ENCODE results near the gene MARS1.
A peak's percentile ranks its signal among the peaks of the same experiment; 100 is the strongest.
"Not testable (repeated sequence)": the region's sequence is repeated elsewhere in the genome, so short reads cannot be mapped to it uniquely, and the experiment has no call there.

The MARS1 gene

GRCh38 chr12:57487597-57488401 is at the start of gene MARS1:
TSS of gene MARS1 (plus strand) at chr12:57488068. CDS start at chr12:57488091, 23 bp downstream.
- Mint-ChIP-seq H3K27me3 (no peaks in the 10 kb centered on the region), H3K36me3 (ENCODE audit: low read depth) (peaks cover 50% of the 10 kb centered on the region), H3K4me3 (peak within 1 kb of the TSS; percentile 90), H3K27ac (peak within 1 kb of the TSS; percentile 90), H3K9me3 (no peaks in the 10 kb centered on the region), H3K4me1 (ENCODE audit: low read depth) (peaks cover 48% of the 10 kb centered on the region)

DNA sequence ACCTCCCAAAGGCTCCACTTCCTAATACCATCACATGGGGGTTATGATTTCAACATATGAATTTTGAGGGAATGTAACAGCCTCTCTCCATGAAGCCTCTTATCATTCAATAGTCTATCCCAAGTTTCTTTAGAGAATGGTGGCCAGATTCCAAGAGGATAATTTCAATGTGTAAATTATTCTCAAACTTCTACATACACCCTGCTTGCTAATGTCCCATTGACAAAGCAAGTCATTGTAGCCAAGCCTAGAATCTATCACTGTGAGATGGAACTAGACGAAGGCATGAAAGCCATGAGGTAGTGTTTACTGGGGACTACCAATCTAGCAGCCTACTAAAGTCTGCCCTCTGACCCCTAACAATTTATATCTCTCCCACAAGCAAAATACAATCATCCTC is 49.5 kb upstream of the MARS1 start:
- H3K4me3 Mint-ChIP-seq = no peak overlapping the region
- peaks cover 7% of the 10 kb centered on the region for H3K9me3 Mint-ChIP-seq
- no peak overlapping the region for H3K27ac Mint-ChIP-seq
- H3K4me1 Mint-ChIP-seq (ENCODE audit: low read depth) = peaks cover 6% of the 10 kb centered on the region
- peaks cover 7% of the 10 kb centered on the region for H3K27me3 Mint-ChIP-seq
- peaks cover 3% of the 10 kb centered on the region for H3K36me3 Mint-ChIP-seq (ENCODE audit: low read depth)

GRCh38 chr12:57439762-57440266 is 48.1 kb upstream of the MARS1 start:
- Mint-ChIP-seq H3K4me1 (ENCODE audit: low read depth) (peaks cover 6% of the 10 kb centered on the region), H3K27me3 (peaks cover 7% of the 10 kb centered on the region), H3K4me3 (no peak overlapping the region), H3K36me3 (ENCODE audit: low read depth) (peaks cover 3% of the 10 kb centered on the region), H3K9me3 (peaks cover 7% of the 10 kb centered on the region), H3K27ac (no peak overlapping the region)

DNA sequence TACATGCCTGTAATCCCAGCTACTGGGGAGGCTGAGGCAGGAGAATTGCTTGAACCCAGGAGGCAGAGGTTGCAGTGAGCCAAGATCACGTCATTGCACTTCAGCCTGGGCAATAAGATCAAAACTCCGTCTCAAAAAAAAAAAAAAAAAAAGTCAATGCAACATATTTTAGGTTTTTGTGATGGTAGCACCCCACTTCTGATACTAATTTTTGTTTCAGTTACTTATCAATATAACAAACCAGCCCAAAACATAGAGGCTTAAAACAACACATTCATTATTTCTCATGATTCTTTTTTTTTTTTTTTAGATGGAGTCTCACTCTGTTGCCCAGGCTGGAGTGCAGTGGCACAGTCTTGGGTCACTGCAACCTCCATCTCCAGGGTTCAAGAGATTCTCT is 46.5 kb upstream of the MARS1 start:
- H3K9me3 Mint-ChIP-seq; H3K36me3 Mint-ChIP-seq (ENCODE audit: low read depth); H3K27me3 Mint-ChIP-seq; H3K27ac Mint-ChIP-seq; H3K4me1 Mint-ChIP-seq (ENCODE audit: low read depth); H3K4me3 Mint-ChIP-seq: not testable (repeated sequence)

GRCh38 chr12:57441846-57442427 is 45.9 kb upstream of the MARS1 start:
- H3K4me3 Mint-ChIP-seq = no peak overlapping the region
- peaks cover 7% of the 10 kb centered on the region for H3K27me3 Mint-ChIP-seq
- H3K4me1 Mint-ChIP-seq (ENCODE audit: low read depth) = no peaks in the 10 kb centered on the region
- peaks cover 7% of the 10 kb centered on the region for H3K9me3 Mint-ChIP-seq
- no peak overlapping the region for H3K27ac Mint-ChIP-seq
- H3K36me3 Mint-ChIP-seq (ENCODE audit: low read depth) = peaks cover 3% of the 10 kb centered on the region

DNA sequence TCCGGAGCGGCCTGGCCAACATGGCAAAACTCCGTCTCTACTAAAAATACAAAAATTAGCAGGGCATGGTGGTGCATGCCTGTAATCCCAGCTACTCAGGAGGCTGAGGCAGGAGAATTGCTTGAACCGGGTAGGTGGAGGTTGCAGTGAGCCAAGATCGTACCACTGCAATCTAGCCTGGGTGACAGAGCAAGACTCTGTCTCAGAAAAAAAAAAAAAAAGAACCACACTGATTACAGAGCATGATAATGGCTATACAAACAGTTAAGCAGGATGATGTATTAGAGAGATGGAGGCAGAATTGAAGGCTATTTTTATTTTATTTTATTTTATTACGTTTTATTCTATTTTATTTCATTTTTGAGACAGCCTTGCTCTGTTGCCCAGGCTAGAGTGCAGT is 43.5 kb upstream of the MARS1 start:
- not testable (repeated sequence) for H3K27me3 Mint-ChIP-seq; H3K27ac Mint-ChIP-seq; H3K4me1 Mint-ChIP-seq (ENCODE audit: low read depth); H3K4me3 Mint-ChIP-seq; H3K36me3 Mint-ChIP-seq (ENCODE audit: low read depth); H3K9me3 Mint-ChIP-seq

- H3K4me1 Mint-ChIP-seq (ENCODE audit: low read depth) = no peaks in the 10 kb centered on the region
- peaks cover 7% of the 10 kb centered on the region for H3K9me3 Mint-ChIP-seq
- H3K27ac Mint-ChIP-seq = no peak overlapping the region
- peaks cover 3% of the 10 kb centered on the region for H3K36me3 Mint-ChIP-seq (ENCODE audit: low read depth)
- H3K27me3 Mint-ChIP-seq = peaks cover 3% of the 10 kb centered on the region
- H3K4me3 Mint-ChIP-seq = no peak overlapping the region
These were observed 43.1 kb upstream of the MARS1 start for GRCh38 chr12:57444744-57445143.

DNA sequence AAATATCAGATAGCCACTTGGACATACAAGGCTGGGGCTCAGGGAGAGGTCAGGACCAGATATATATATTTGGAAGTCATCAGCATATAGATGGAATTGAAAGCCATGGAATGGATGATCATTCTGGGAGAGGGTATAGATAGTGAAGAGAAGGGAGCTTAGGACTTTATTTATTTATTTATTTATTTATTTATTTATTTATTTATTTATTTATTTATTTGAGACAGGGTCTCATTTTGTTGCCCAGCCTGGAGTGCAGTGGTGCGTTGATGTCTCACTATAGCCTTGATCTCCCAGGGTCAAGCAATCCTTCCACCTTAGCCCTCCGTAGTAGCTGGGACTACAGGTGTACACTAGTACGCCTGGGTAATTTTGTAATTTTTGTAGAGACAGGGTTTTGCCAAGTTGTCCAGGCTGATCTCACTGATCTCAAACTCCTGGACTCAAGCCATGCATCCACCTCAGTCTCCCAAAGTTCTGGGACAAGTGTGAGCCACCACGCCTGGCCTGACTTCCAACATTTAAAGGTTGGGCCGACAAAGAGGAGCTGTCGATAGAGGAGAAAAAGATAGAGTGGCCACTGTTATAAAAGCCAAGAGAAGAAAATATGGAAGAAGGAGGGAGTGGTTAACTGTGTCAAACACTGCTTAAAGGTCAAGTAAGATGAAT is 41.4 kb upstream of the MARS1 start:
- Mint-ChIP-seq H3K36me3 (ENCODE audit: low read depth) (no peaks in the 10 kb centered on the region), H3K27ac (no peak overlapping the region), H3K4me3 (no peak overlapping the region), H3K27me3 (no peaks in the 10 kb centered on the region), H3K9me3 (peaks cover 7% of the 10 kb centered on the region), H3K4me1 (ENCODE audit: low read depth) (no peaks in the 10 kb centered on the region)

DNA sequence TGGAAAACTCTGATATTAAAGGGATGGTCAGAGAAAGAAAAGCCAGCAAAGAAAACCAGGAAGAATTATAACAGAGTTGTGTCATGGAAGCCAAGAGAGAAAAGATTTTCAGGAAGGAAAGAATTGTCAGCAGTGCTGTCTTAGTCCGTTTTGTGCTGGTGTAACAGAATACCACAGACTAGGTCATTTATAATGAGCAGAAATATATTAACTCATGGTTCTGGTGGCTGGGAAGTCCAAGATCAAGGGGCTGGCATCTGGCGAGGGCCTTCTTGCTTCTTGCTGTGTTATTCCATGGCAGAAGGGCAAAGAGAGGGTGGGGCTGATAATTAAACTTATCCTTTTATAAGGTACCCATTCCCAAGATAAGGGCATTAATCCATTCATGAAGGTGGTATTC is 39.2 kb upstream of the MARS1 start:
- H3K36me3 Mint-ChIP-seq (ENCODE audit: low read depth) = no peaks in the 10 kb centered on the region
- no peaks in the 10 kb centered on the region for H3K9me3 Mint-ChIP-seq
- peaks cover 14% of the 10 kb centered on the region for H3K4me1 Mint-ChIP-seq (ENCODE audit: low read depth)
- no peak overlapping the region for H3K27ac Mint-ChIP-seq
- H3K4me3 Mint-ChIP-seq = no peak overlapping the region
- H3K27me3 Mint-ChIP-seq = no peaks in the 10 kb centered on the region

- no peak overlapping the region for H3K4me3 Mint-ChIP-seq
- peaks cover 14% of the 10 kb centered on the region for H3K4me1 Mint-ChIP-seq (ENCODE audit: low read depth)
- no peaks in the 10 kb centered on the region for H3K27me3 Mint-ChIP-seq
- no peak overlapping the region for H3K27ac Mint-ChIP-seq
- H3K9me3 Mint-ChIP-seq = no peaks in the 10 kb centered on the region
- no peaks in the 10 kb centered on the region for H3K36me3 Mint-ChIP-seq (ENCODE audit: low read depth)
These were observed 38.5 kb upstream of the MARS1 start for GRCh38 chr12:57449375-57449774.

- peaks cover 19% of the 10 kb centered on the region for H3K4me1 Mint-ChIP-seq (ENCODE audit: low read depth)
- no peak overlapping the region for H3K4me3 Mint-ChIP-seq
- no peaks in the 10 kb centered on the region for H3K36me3 Mint-ChIP-seq (ENCODE audit: low read depth)
- no peaks in the 10 kb centered on the region for H3K27me3 Mint-ChIP-seq
- no peak overlapping the region for H3K27ac Mint-ChIP-seq
- no peaks in the 10 kb centered on the region for H3K9me3 Mint-ChIP-seq
These were observed 37.8 kb upstream of the MARS1 start for GRCh38 chr12:57450057-57450456.

GRCh38 chr12:57451233-57451778 is 36.6 kb upstream of the MARS1 start:
- Mint-ChIP-seq H3K4me1 (ENCODE audit: low read depth) (peaks cover 28% of the 10 kb centered on the region), H3K36me3 (ENCODE audit: low read depth) (no peaks in the 10 kb centered on the region), H3K27ac (no peak overlapping the region), H3K27me3 (no peaks in the 10 kb centered on the region), H3K4me3 (no peak overlapping the region), H3K9me3 (no peaks in the 10 kb centered on the region)

GRCh38 chr12:57452181-57452936 is 35.5 kb upstream of the MARS1 start:
- no peaks in the 10 kb centered on the region for H3K9me3 Mint-ChIP-seq
- no peaks in the 10 kb centered on the region for H3K27me3 Mint-ChIP-seq
- peak overlapping the region; percentile 28 for H3K4me3 Mint-ChIP-seq
- peaks cover 35% of the 10 kb centered on the region for H3K4me1 Mint-ChIP-seq (ENCODE audit: low read depth)
- peak overlapping the region; percentile 79 for H3K27ac Mint-ChIP-seq
- no peaks in the 10 kb centered on the region for H3K36me3 Mint-ChIP-seq (ENCODE audit: low read depth)

- H3K27me3 Mint-ChIP-seq = no peaks in the 10 kb centered on the region
- H3K36me3 Mint-ChIP-seq (ENCODE audit: low read depth) = no peaks in the 10 kb centered on the region
- H3K27ac Mint-ChIP-seq = peak overlapping the region; percentile 79
- H3K4me1 Mint-ChIP-seq (ENCODE audit: low read depth) = peaks cover 41% of the 10 kb centered on the region
- peak overlapping the region; percentile 28 for H3K4me3 Mint-ChIP-seq
- H3K9me3 Mint-ChIP-seq = no peaks in the 10 kb centered on the region
These were observed 34.8 kb upstream of the MARS1 start for GRCh38 chr12:57452937-57453509.

All from stimulated activated naive CD8-positive, alpha-beta T cell treated with anti-CD3 and anti-CD28 coated beads, Interleukin-15, Interleukin-2, amounts not matched to agents 100 ng/mL and 50 ng/mL, for 24 hours (primary cell).